Small intestine (tissue), 7 donors: Measurements from ENCODE around the gene ASPN. TPM values are rescaled to one million over a fixed set of nuclear protein-coding genes. Genes with fewer than 3 reads are reported as not detected.
A peak's percentile ranks its signal among the peaks of the same experiment; 100 is the strongest.
"Not testable (repeated sequence)": the region's sequence is repeated elsewhere in the genome, so short reads cannot be mapped to it uniquely, and the experiment has no call there.

Source experiments
- DNase-seq, 2 donors: peaks; one replicate each; pipeline versions ENCODE4 v3.0.0 to v3.0.0-alpha.2; 2013
- FAIRE-seq: peaks from 2 replicates; lab custom pipeline; 2012; peaks lifted over from hg19 to GRCh38; lab: Jason Lieb, UNC
- H3K27ac ChIP-seq, 3 donors: one replicate each; pipeline ENCODE4 v1.5.1; 2013; ENCODE audit warnings: low read length in 2 of 3, mild to moderate bottlenecking in 2 of 3, control low read depth in 1 of 3, inconsistent platforms in 1 of 3, low read depth in 1 of 3, moderate library complexity in 1 of 3
- H3K27me3 ChIP-seq, 3 donors: one replicate each; pipeline ENCODE4 v1.6.1; 2013; ENCODE audit warnings: low read length in 3 of 3, inconsistent platforms in 1 of 3; ENCODE audit not compliant: control insufficient read depth in 3 of 3, insufficient read depth in 3 of 3
- H3K36me3 ChIP-seq, 3 donors: one replicate each; pipeline ENCODE4 v1.6.1; 2013; ENCODE audit warnings: low read length in 3 of 3, inconsistent platforms in 1 of 3, low read depth in 1 of 3, mild to moderate bottlenecking in 1 of 3, moderate library complexity in 1 of 3; ENCODE audit not compliant: control insufficient read depth in 3 of 3, insufficient read depth in 2 of 3
- H3K4me1 ChIP-seq, 3 donors: one replicate each; pipeline ENCODE4 v1.6.1; 2013; ENCODE audit warnings: low read length in 2 of 3, inconsistent platforms in 1 of 3, low read depth in 1 of 3, mild to moderate bottlenecking in 1 of 3, moderate library complexity in 1 of 3; ENCODE audit not compliant: control insufficient read depth in 3 of 3, insufficient read depth in 2 of 3
- H3K4me3 ChIP-seq, 3 donors: one replicate each; pipeline ENCODE4 v1.5.1; 2013; ENCODE audit warnings: low read length in 3 of 3, control low read depth in 1 of 3, inconsistent platforms in 1 of 3, low read depth in 1 of 3, mild to moderate bottlenecking in 1 of 3, moderate library complexity in 1 of 3
- H3K9me3 ChIP-seq, 2 donors: one replicate each; pipeline ENCODE4 v1.6.1; 2013; ENCODE audit warnings: low read depth in 1 of 2, low read length in 1 of 2; ENCODE audit not compliant: control insufficient read depth in 2 of 2, insufficient read depth in 1 of 2
- WGBS, 3 donors: extraction: QIAGEN DNeasy Blood & Tissue Kit; methylation state at CpG; one replicate each; pipeline ENCODE4 v1.1.7; 2013; 5-methylcytosine and 5-hydroxymethylcytosine counted together
- polyA plus RNA-seq, 4 donors: library from polyadenylated mRNA; stranded (reverse) in 3 of 4; unstranded in 1 of 4; fragments of 200-250 nt in 3 of 4; fragments of 120-200 nt in 1 of 4; gene quantifications; one replicate each; pipeline versions ENCODE4 v1.2.1 to v1.2.3, GENCODE V29; 2013
- donor health status: healthy with polysubstance abuse.
- donor health status: control.
- donor health status: control.
- donor health status: Bipolar disorder and iron deficiency.
- donor health status: healthy.

Gene ASPN
- polyA plus RNA-seq, 4 donors = 0.22 to 8.9 (median 2.2) TPM

- H3K36me3 ChIP-seq, H3K4me1 ChIP-seq, H3K27ac ChIP-seq, DNase-seq, H3K4me3 ChIP-seq, H3K27me3 ChIP-seq, FAIRE-seq, H3K9me3 ChIP-seq: not testable (repeated sequence)
- WGBS, 3 donors = 82 to 91% (median 85%) methylated on average over 4 of the region's 4 CpGs
These were observed 71.1 kb downstream of the ASPN start for GRCh38 chr9:92411157-92411556.

DNA sequence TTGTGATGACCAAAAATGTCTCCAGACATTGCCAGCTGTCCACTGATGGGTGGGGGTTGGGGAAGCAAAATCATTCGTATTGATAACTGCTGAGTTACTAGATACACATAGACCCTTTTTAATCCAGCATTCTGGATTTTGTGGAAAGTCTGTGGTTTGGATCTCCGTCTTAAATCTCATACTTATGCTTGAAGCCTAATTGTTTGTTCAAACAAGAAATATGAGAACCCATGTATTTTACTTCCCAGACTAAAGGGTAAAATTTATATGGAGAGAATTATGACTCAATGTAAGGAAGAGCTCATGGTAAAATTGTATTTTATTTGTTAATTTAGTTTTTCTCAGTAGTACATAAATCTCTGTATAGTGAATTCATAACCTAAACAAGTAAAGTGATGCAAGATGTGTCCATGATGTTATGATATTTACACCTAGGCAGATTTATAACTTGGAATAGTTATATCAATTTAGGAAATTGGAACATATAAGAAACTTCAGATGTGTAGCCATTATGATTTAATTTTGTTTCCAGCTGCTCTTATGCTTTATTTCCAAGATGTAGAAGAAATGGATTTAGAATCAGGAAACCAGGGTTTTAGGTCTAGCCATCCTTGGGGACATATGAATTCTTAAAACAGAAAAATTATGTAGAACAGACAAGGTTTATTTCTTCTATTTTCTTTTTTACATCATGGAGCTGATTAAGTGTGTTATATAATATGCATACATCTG lies 73.4 kb downstream of the ASPN start:
- peaks cover 0 to 13% (median 7%) of the 10 kb centered on the region in 3 donors for H3K4me1 ChIP-seq
- FAIRE-seq (no peak), DNase-seq (no peak)
- H3K27ac ChIP-seq = no peak overlapping the region
- 88 to 96% (median 95%) methylated on average over 2 of the region's 2 CpGs for WGBS, 3 donors
- no peak overlapping the region for H3K4me3 ChIP-seq
- H3K9me3 ChIP-seq = no peaks in the 10 kb centered on the region
- H3K36me3 ChIP-seq = no peaks in the 10 kb centered on the region
- no peaks in the 10 kb centered on the region for H3K27me3 ChIP-seq

DNA sequence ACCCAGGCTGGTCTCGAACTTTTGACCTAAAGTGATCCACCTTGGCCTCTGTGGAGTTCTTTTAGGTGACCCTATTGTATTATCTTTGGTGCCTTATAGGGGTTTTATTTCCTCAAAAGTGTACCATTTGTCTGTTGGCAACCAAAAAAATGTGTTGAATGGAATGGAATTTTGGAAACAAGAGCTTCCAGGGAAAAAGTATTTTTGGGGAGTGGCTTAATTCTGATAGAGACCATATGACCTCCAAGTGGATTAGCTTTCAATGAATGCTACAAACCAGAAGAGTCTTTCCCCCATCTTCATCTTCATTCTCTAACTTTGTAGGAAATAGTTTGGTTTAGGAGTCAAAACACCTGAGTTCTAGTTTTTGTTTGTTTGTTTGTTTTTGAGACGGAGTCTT lies 74.5 kb downstream of the ASPN start:
- no peak overlapping the region for H3K4me3 ChIP-seq
- no peak overlapping the region for H3K27ac ChIP-seq
- FAIRE-seq (no peak), DNase-seq (no peak)
- no peaks in the 10 kb centered on the region for H3K27me3 ChIP-seq
- H3K36me3 ChIP-seq = no peaks in the 10 kb centered on the region
- 93 to 97% (median 94%) methylated on average over 2 of the region's 2 CpGs for WGBS, 3 donors
- no peaks in the 10 kb centered on the region for H3K9me3 ChIP-seq
- peaks cover 0 to 13% (median 7%) of the 10 kb centered on the region in 3 donors for H3K4me1 ChIP-seq

GRCh38 chr9:92406477-92406876 lies 75.8 kb downstream of the ASPN start:
- H3K27me3 ChIP-seq = no peaks in the 10 kb centered on the region
- peaks cover 0 to 13% (median 7%) of the 10 kb centered on the region in 3 donors for H3K4me1 ChIP-seq
- H3K27ac ChIP-seq = peak overlapping the region in 2 of 3 donors; percentile 49 to 56
- WGBS, 3 donors = 17 to 27% (median 27%) methylated on average over 3 of the region's 3 CpGs
- DNase-seq (peak; percentile 50 to 52), FAIRE-seq (no peak)
- no peaks in the 10 kb centered on the region for H3K9me3 ChIP-seq
- H3K4me3 ChIP-seq = no peak overlapping the region
- H3K36me3 ChIP-seq = no peaks in the 10 kb centered on the region

Other genes starting within 250 kb of the ASPN start
- 10 to 100 TPM in 2 of 4 donors, 1 to 10 TPM in 2; 5.1 to 54.4 (median 28.4) TPM for gene IARS1, start 188.8 kb downstream of the ASPN start, polyA plus RNA-seq
- gene NOL8, start 157.2 kb downstream of the ASPN start, polyA plus RNA-seq = 10 to 100 TPM; 11.3 to 39.9 (median 13.1) TPM
- gene CENPP, start 156.6 kb downstream of the ASPN start, polyA plus RNA-seq = 1 to 10 TPM in 2 of 4 donors, under 1 TPM in 2; 0.22 to 3.5 (median 2.0) TPM
- gene OGN, start 77.9 kb downstream of the ASPN start, polyA plus RNA-seq = 10 to 100 TPM in 1 of 4 donors, 1 to 10 TPM in 2, not detected in 1; 1.1 to 59.2 (median 6.7) TPM
- 1 to 10 TPM in 1 of 4 donors, under 1 TPM in 2, not detected in 1; 0.10 to 3.6 (median 0.27) TPM for gene OMD, start 58.0 kb downstream of the ASPN start, polyA plus RNA-seq
- gene ECM2, start 53.5 kb upstream of the ASPN start, polyA plus RNA-seq = 1 to 10 TPM; 1.9 to 6.0 (median 2.6) TPM
- 1 to 10 TPM; 3.0 to 6.8 (median 4.7) TPM for gene IPPK, start 187.6 kb upstream of the ASPN start, polyA plus RNA-seq